HEK293 (cell line): ENCODE data around the gene NFATC1.

Experiments
- AEBP2 ChIP-seq: fragments of 450-650 bp; formaldehyde crosslinking; IDR thresholded peaks from 2 replicates; pipeline ENCODE4 v1.5.1; 2016; ENCODE audit warnings: missing biosample characterization, missing genetic modification characterization, borderline replicate concordance
- CTCF ChIP-seq: fragments of 450-650 bp; formaldehyde crosslinking; IDR thresholded peaks from 2 replicates; pipeline ENCODE4 v1.5.1; 2016; ENCODE audit warnings: missing biosample characterization, missing genetic modification characterization
- GLIS1 ChIP-seq: fragments of 450-650 bp; formaldehyde crosslinking; IDR thresholded peaks from 2 replicates; pipeline ENCODE4 v1.5.1; 2016; ENCODE audit warnings: missing biosample characterization, missing genetic modification characterization
- IKZF3 ChIP-seq: fragments of 450-650 bp; IDR thresholded peaks from 2 replicates; pipeline ENCODE4 v1.5.0; 2018; ENCODE audit warnings: missing biosample characterization, mild to moderate bottlenecking, missing genetic modification characterization, moderate library complexity
- KLF8 ChIP-seq: fragments of 450-650 bp; formaldehyde crosslinking; IDR thresholded peaks from 2 replicates; pipeline ENCODE4 v1.5.1; 2016; ENCODE audit warnings: missing biosample characterization, missing genetic modification characterization
- KLF9 ChIP-seq: fragments of 450-650 bp; formaldehyde crosslinking; IDR thresholded peaks from 2 replicates; pipeline ENCODE4 v1.5.1; 2016; ENCODE audit warnings: missing biosample characterization, missing genetic modification characterization, low read depth
- PATZ1 ChIP-seq: fragments of 450-650 bp; formaldehyde crosslinking; IDR thresholded peaks from 2 replicates; pipeline ENCODE4 v1.5.1; 2016; ENCODE audit warnings: missing biosample characterization, missing genetic modification characterization
- SETDB1 ChIP-seq: IDR thresholded peaks from one replicate; pipeline ENCODE4 v1.6.1; 2017; ENCODE audit warnings: mild to moderate bottlenecking, low read length, moderate library complexity, mixed read lengths; ENCODE audit not compliant: insufficient read length
- SP3 ChIP-seq: fragments of 450-650 bp; formaldehyde crosslinking; IDR thresholded peaks from 2 replicates; pipeline ENCODE4 v1.5.1; 2016; ENCODE audit warnings: missing biosample characterization, missing genetic modification characterization
- ZBTB10 ChIP-seq: fragments of 450-650 bp; formaldehyde crosslinking; IDR thresholded peaks from 2 replicates; pipeline ENCODE4 v1.5.1; 2016; ENCODE audit warnings: missing biosample characterization, missing genetic modification characterization
- ZBTB11 ChIP-seq: fragments of 450-650 bp; formaldehyde crosslinking; conservative IDR thresholded peaks from 2 replicates; pipeline ENCODE4 v1.5.1; 2016; ENCODE audit warnings: low read depth, missing biosample characterization, missing genetic modification characterization
- ZFP41 ChIP-seq: fragments of 450-650 bp; formaldehyde crosslinking; IDR thresholded peaks from 2 replicates; pipeline ENCODE4 v1.5.1; 2016; ENCODE audit warnings: missing biosample characterization, missing genetic modification characterization, borderline replicate concordance
- ZNF26 ChIP-seq: fragments of 450-650 bp; formaldehyde crosslinking; IDR thresholded peaks from 2 replicates; pipeline ENCODE4 v1.5.1; 2016; ENCODE audit warnings: missing biosample characterization, missing genetic modification characterization
- ZNF366 ChIP-seq: fragments of 450-650 bp; formaldehyde crosslinking; conservative IDR thresholded peaks from 2 replicates; pipeline ENCODE4 v1.5.1; 2016; ENCODE audit warnings: missing biosample characterization, missing genetic modification characterization
- ZNF398 ChIP-seq: fragments of 450-650 bp; formaldehyde crosslinking; IDR thresholded peaks from 2 replicates; pipeline ENCODE4 v1.5.1; 2017; ENCODE audit warnings: missing biosample characterization, missing genetic modification characterization
- ZNF449 ChIP-seq: fragments of 450-650 bp; formaldehyde crosslinking; IDR thresholded peaks from 2 replicates; pipeline ENCODE4 v1.5.1; 2017; ENCODE audit warnings: missing biosample characterization, mild to moderate bottlenecking, missing genetic modification characterization, moderate library complexity
- ZNF473 ChIP-seq: fragments of 450-650 bp; formaldehyde crosslinking; IDR thresholded peaks from 2 replicates; pipeline ENCODE4 v1.5.1; 2017; ENCODE audit warnings: missing biosample characterization, missing genetic modification characterization
- ZNF670 ChIP-seq: fragments of 450-650 bp; formaldehyde crosslinking; IDR thresholded peaks from 2 replicates; pipeline ENCODE4 v1.5.1; 2016; ENCODE audit warnings: missing biosample characterization, missing genetic modification characterization, low read depth
- ZNF677 ChIP-seq: fragments of 450-650 bp; IDR thresholded peaks from 2 replicates; pipeline ENCODE4 v1.5.0; 2018; ENCODE audit warnings: missing biosample characterization, mild to moderate bottlenecking, missing genetic modification characterization, moderate library complexity
- ZNF76 ChIP-seq: fragments of 450-650 bp; formaldehyde crosslinking; IDR thresholded peaks from 2 replicates; pipeline ENCODE4; 2016; ENCODE audit warnings: low read depth, missing biosample characterization, missing genetic modification characterization, borderline replicate concordance
- ZSCAN16 ChIP-seq: fragments of 450-650 bp; formaldehyde crosslinking; IDR thresholded peaks from 2 replicates; pipeline ENCODE4 v1.5.1; 2016; ENCODE audit warnings: missing biosample characterization, missing genetic modification characterization

The NFATC1 gene

GRCh38 chr18:79394534-79395307, 1.0 kb upstream of the NFATC1 start (continued):
- TF ChIP-seq PATZ1 (tag by site-specific recombination): peak; percentile 88
- peak; percentile 82 for TF ChIP-seq ZBTB10 (tag by site-specific recombination)
- no peak for TF ChIP-seq KLF8 (tag by site-specific recombination)
- TF ChIP-seq CTCF (tag by site-specific recombination): no peak
- TF ChIP-seq ZFP41 (tag by site-specific recombination): no peak
- no peak for TF ChIP-seq ZNF677
- no peak for TF ChIP-seq AEBP2 (tag by site-specific recombination)
- peak; percentile 66; the same call in 1 of the 2 replicates for TF ChIP-seq ZNF449 (tag by site-specific recombination)
- TF ChIP-seq ZNF76 (tag by site-specific recombination): no peak
- no peak for TF ChIP-seq ZSCAN16 (tag by site-specific recombination)
- TF ChIP-seq ZNF366 (tag by site-specific recombination): 0 out of 2 replicates have a peak, but pooled peaks have one; percentile 24
- TF ChIP-seq ZNF473: no peak
- no peak for TF ChIP-seq SETDB1
- no peak for TF ChIP-seq ZNF26 (tag by site-specific recombination)
- TF ChIP-seq GLIS1 (tag by site-specific recombination): peak; percentile 98
- TF ChIP-seq ZNF670: no peak
- 0 out of 2 replicates have a peak, but pooled peaks have one; percentile 26 for TF ChIP-seq KLF9 (tag by site-specific recombination)
- TF ChIP-seq SP3 (tag by site-specific recombination): peak; percentile 59
- TF ChIP-seq ZBTB11 (tag by site-specific recombination): no peak
- no peak for TF ChIP-seq IKZF3
- peak; percentile 68 for TF ChIP-seq ZNF398 (tag by site-specific recombination)
